Adrenal gland (tissue), 12 donors: ENCODE data around the gene MAP2K5. TPM values are rescaled to one million over a fixed set of nuclear protein-coding genes. Genes with fewer than 3 reads are reported as not detected.

Experiments used
- DNase-seq, 7 donors: peaks; one replicate each; pipeline ENCODE4 v3.0.0-alpha.2; 2019 to 2020
- H3K27ac ChIP-seq, 5 donors: fragments of 200-600 bp; sonication (generic) in 4 of 5; 1 replicate in 3 of 5; 2 replicates in 2 of 5; pipeline versions ENCODE4 v1.5.1 to v1.8.0; 2016 to 2020; ENCODE audit warnings: mild to moderate bottlenecking in 1 of 5
- H3K27me3 ChIP-seq: fragments of 200-600 bp; 2 replicates; pipeline ENCODE4 v1.8.0; 2021
- H3K36me3 ChIP-seq, 2 donors: fragments of 200-600 bp; replicated peaks in 1 of 2; 1 replicate in 1 of 2; 2 replicates in 1 of 2; pipeline versions ENCODE4 v1.5.1 to v1.8.0; 2018 to 2022
- H3K4me1 ChIP-seq, 2 donors: fragments of 200-600 bp; replicated peaks in 1 of 2; 1 replicate in 1 of 2; 2 replicates in 1 of 2; pipeline versions ENCODE4 v1.5.1 to v1.8.0; 2018 to 2021
- H3K4me3 ChIP-seq, 4 donors: fragments of 200-600 bp; sonication (generic) in 3 of 4; one replicate each; pipeline ENCODE4 v1.5.1; 2016 to 2018
- H3K9me3 ChIP-seq, 3 donors: fragments of 200-600 bp; sonication (generic) in 1 of 3; replicated peaks in 1 of 3; 1 replicate in 2 of 3; 2 replicates in 1 of 3; pipeline versions ENCODE4 v1.5.1 to v1.8.0; 2016 to 2021
- POLR2A ChIP-seq, 2 donors: fragments of 450-650 bp; IDR thresholded peaks; one replicate each; pipeline ENCODE4 v1.6.1; 2017; ENCODE audit warnings: antibody characterized with exemption in 2 of 2, mild to moderate bottlenecking in 2 of 2, moderate library complexity in 1 of 2
- WGBS, 4 donors: extraction: QIAGEN DNeasy Blood & Tissue Kit in 2 of 4; methylation state at CpG; one replicate each; pipeline versions ENCODE4 v1.1.5 to v1.1.7; 2013 to 2017; 5-methylcytosine and 5-hydroxymethylcytosine counted together
- intact Hi-C, 2 donors: fragments of 100-400 bp; cut with DNase I; formaldehyde crosslinking; loops; one replicate each; pipeline versions ENCODE4 v1.14.1 to v1.15.0; 2022 to 2023
- polyA plus RNA-seq, 3 donors: library from polyadenylated mRNA; stranded (reverse); fragments of 200-250 nt in 2 of 3; fragments of 350-450 nt in 1 of 3; fragmentation: Illumina TruSeq in 1 of 3; extraction: RNeasy Lipid Tissue Mini Kit (QIAGEN cat#74804) in 1 of 3; gene quantifications; one replicate each; pipeline ENCODE4 v1.2.3, GENCODE V29; 2013 to 2014
- total RNA-seq, 9 donors: library from RNA; depleted of rRNA in 4 of 9; stranded (reverse); fragments of >200 nt in 4 of 9; fragments of 120-200 nt in 1 of 9; fragmentation: NEBNext Ultra II Directional in 1 of 9; extraction: Animal tissue kit (Norgen Biotek cat#: 25700) in 1 of 9; gene quantifications; one replicate each; pipeline versions ENCODE4 v1.1.0 to v1.2.4, GENCODE V29; 2013 to 2023
- TF ChIP-seq, protein P1 (sequence below), 6 experiments: fragments of 450-650 bp in 4 of 6; fragments of 200-600 bp in 2 of 6; sonication (generic) in 1 of 6; IDR thresholded peaks; 1 replicate in 5 of 6; 2 replicates in 1 of 6; pipeline versions ENCODE4 v1.5.1 to v1.8.0; 2016 to 2021; ENCODE audit warnings: antibody characterized with exemption in 6 of 6, mild to moderate bottlenecking in 2 of 6, moderate library complexity in 1 of 6
- donor health status: healthy with polysubstance abuse.
- donor health status: Bipolar disorder and iron deficiency.
- donor health status: DM: yes; HTN: yes; CAD: no.
- donor health status: DM: no; HTN: no; CAD: no.
- donor health status: DM: no; HTN: no; CAD: no.
- donor health status: DM: yes; HTN: yes; CAD: no.

The MAP2K5 gene
- total and polyA plus RNA-seq, 12 donors, result 10.3 to 33.8 (median 17.0) TPM

DNA sequence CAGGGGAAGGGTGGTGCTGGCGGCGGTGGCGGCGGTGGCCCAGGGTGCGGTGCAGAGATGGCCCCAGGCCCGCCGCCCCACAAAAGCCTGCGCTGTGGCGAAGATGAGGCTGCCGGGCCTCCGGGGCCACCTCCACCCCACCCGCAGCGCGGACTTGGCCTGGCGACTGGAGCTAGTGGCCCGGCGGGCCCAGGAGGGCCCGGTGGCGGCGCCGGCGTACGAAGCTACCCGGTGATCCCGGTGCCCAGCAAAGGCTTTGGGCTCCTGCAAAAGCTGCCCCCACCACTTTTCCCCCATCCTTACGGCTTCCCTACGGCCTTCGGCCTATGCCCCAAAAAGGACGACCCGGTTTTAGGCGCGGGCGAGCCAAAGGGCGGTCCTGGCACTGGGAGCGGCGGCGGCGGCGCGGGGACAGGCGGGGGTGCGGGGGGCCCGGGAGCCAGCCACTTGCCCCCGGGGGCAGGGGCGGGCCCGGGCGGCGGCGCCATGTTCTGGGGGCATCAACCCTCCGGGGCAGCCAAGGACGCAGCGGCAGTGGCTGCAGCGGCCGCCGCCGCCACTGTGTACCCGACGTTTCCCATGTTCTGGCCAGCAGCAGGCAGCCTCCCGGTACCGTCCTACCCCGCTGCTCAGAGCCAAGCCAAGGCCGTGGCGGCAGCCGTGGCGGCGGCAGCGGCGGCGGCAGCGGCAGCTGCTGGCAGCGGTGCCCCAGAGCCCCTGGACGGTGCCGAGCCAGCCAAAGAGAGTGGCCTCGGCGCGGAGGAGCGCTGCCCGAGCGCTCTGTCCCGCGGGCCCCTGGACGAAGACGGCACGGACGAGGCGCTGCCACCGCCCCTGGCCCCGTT is 284.4 kb downstream of the MAP2K5 start:
- WGBS, 4 donors, result 4 to 13% (median 6%) methylated on average over 4 to 88 of the region's 88 CpGs
- Histone ChIP-seq H3K27me3 (peaks cover 98% of the 10 kb centered on the region), H3K4me1 (peaks cover 28 to 49% of the 10 kb centered on the region in 2 donors), H3K36me3 (no peaks in the 10 kb centered on the region), H3K27ac (no peak overlapping the region), H3K4me3 (peak overlapping the region in 1 of 4 donors; percentile 25), H3K9me3 (no peaks in the 10 kb centered on the region)
- DNase-seq, result peak in 1 of 7 donors; percentile 22
- intact Hi-C loops, result no loop called here
- TF ChIP-seq POLR2A (IDR thresholded peaks at IDR 0.05), result no peak
- TF ChIP-seq, protein P1, sequence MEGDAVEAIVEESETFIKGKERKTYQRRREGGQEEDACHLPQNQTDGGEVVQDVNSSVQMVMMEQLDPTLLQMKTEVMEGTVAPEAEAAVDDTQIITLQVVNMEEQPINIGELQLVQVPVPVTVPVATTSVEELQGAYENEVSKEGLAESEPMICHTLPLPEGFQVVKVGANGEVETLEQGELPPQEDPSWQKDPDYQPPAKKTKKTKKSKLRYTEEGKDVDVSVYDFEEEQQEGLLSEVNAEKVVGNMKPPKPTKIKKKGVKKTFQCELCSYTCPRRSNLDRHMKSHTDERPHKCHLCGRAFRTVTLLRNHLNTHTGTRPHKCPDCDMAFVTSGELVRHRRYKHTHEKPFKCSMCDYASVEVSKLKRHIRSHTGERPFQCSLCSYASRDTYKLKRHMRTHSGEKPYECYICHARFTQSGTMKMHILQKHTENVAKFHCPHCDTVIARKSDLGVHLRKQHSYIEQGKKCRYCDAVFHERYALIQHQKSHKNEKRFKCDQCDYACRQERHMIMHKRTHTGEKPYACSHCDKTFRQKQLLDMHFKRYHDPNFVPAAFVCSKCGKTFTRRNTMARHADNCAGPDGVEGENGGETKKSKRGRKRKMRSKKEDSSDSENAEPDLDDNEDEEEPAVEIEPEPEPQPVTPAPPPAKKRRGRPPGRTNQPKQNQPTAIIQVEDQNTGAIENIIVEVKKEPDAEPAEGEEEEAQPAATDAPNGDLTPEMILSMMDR (IDR thresholded peaks at IDR 0.05), result no peak

DNA sequence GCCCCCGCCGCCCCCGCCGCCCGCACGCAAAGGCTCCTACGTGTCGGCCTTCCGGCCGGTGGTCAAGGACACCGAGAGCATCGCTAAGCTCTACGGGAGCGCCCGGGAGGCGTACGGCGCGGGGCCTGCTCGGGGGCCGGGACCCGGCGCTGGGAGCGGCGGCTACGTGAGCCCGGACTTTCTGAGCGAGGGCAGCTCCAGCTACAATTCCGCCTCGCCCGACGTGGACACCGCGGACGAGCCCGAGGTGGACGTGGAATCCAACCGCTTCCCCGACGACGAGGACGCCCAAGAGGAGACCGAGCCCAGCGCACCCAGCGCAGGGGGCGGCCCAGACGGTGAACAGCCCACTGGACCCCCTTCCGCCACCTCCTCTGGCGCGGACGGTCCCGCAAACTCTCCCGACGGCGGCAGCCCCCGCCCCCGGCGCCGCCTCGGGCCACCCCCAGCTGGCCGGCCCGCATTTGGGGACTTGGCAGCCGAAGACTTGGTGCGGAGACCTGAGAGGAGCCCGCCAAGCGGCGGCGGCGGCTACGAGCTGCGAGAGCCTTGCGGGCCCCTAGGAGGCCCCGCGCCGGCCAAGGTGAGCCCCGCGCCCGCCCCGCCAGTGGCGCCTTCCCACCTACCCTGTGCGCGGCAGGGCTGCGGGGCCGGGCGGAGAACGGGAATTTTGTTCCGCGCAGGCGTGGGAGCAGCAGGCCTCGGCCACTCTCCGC is 285.2 kb downstream of the MAP2K5 start:
- Histone ChIP-seq H3K27me3 (peaks cover 98% of the 10 kb centered on the region), H3K4me1 (peaks cover 28 to 49% of the 10 kb centered on the region in 2 donors), H3K9me3 (no peaks in the 10 kb centered on the region), H3K4me3 (peak overlapping the region in 1 of 4 donors; percentile 32), H3K27ac (no peak overlapping the region), H3K36me3 (no peaks in the 10 kb centered on the region)
- intact Hi-C loops, result no loop called here
- whole genome bisulfite sequencing, 4 donors, result 3 to 11% (median 8%) methylated on average over 2 to 91 of the region's 91 CpGs
- TF ChIP-seq POLR2A (IDR thresholded peaks at IDR 0.05), result no peak
- TF ChIP-seq, protein P1 (IDR thresholded peaks at IDR 0.05), result no peak
- peak in 1 of 7 donors; percentile 7 for DNase-seq

DNA sequence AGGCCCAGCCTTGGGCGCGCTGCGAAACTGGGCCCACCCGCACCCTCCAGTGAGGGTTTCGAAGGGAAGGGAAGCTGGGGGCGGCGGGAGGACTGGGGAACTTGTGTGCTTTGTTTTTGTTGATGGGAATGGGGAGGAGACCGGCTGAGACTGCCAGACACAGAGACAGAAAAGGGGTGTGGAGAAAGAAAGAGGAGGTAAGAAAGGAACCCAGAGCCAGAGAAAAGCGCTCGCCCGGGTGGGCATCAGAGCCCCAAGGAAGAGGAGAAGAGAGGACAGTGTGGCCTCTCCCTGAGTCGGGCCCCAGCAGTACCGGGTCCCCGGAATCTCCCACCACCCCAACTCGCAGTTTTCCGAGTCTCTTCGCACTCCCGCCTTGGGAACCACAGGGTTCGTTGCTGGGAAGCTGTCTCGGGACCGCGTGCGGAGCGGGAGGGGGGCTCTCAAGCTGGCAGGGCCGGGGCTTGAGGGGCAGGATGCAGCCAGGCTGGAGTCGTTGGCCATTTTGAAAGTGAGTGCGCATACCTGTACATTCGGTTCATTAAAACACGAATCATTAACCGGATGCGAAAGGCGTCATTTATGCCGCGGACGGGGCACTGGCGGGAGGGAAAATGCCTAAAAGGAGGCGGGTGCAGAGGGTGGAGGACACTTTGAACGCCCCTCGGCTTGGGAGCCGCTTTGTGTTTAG is 285.9 kb downstream of the MAP2K5 start:
- Histone ChIP-seq H3K4me1 (peaks cover 22 to 53% of the 10 kb centered on the region in 2 donors), H3K9me3 (no peaks in the 10 kb centered on the region), H3K27me3 (peaks cover 96% of the 10 kb centered on the region), H3K27ac (no peak overlapping the region), H3K36me3 (no peaks in the 10 kb centered on the region), H3K4me3 (peak overlapping the region in 1 of 4 donors; percentile 32)
- intact Hi-C loops, result no loop called here
- 8 to 11% (median 9%) methylated on average over 34 to 40 of the region's 40 CpGs for WGBS, 4 donors
- TF ChIP-seq POLR2A (IDR thresholded peaks at IDR 0.05), result no peak
- TF ChIP-seq, protein P1 (IDR thresholded peaks at IDR 0.05), result no peak
- DNase-seq, result no peak
